ENCODE data around the gene KRTAP10-3.

DNA sequence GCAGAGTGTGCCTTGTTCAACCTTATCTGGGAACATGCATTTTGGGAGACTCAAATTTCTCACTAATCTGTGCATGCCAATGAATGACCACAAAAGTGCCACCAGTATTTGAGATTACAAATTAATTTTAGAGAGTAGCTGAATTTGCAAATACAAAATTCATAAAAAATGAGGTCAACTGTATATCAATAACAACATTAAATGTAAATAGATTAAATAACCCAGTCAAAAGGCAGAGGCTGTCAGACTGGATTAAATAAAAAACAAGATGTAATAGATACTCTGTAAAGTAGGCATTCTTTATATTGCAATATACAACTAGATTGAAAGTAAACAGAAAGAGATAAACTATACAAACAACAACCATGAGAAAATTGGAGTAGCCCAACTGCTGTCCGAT lies 5.5 kb upstream of the KRTAP10-3 start:
- no peak for TF ChIP-seq POLR2A (IDR thresholded peaks at IDR 0.05)
- TF ChIP-seq, protein P1, sequence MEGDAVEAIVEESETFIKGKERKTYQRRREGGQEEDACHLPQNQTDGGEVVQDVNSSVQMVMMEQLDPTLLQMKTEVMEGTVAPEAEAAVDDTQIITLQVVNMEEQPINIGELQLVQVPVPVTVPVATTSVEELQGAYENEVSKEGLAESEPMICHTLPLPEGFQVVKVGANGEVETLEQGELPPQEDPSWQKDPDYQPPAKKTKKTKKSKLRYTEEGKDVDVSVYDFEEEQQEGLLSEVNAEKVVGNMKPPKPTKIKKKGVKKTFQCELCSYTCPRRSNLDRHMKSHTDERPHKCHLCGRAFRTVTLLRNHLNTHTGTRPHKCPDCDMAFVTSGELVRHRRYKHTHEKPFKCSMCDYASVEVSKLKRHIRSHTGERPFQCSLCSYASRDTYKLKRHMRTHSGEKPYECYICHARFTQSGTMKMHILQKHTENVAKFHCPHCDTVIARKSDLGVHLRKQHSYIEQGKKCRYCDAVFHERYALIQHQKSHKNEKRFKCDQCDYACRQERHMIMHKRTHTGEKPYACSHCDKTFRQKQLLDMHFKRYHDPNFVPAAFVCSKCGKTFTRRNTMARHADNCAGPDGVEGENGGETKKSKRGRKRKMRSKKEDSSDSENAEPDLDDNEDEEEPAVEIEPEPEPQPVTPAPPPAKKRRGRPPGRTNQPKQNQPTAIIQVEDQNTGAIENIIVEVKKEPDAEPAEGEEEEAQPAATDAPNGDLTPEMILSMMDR (IDR thresholded peaks at IDR 0.05) = no peak
